GM19372 (cell line): Measurements from ENCODE around the gene ACY1.

Experiments
- ATAC-seq: cut with Tn5 transposase; IDR thresholded peaks from one replicate; pipeline ENCODE4 v1.9.1; 2021; ENCODE audit warnings: mild to moderate bottlenecking, low read depth, moderate library complexity; ENCODE audit not compliant: unreplicated experiment

ACY1 gene

DNA sequence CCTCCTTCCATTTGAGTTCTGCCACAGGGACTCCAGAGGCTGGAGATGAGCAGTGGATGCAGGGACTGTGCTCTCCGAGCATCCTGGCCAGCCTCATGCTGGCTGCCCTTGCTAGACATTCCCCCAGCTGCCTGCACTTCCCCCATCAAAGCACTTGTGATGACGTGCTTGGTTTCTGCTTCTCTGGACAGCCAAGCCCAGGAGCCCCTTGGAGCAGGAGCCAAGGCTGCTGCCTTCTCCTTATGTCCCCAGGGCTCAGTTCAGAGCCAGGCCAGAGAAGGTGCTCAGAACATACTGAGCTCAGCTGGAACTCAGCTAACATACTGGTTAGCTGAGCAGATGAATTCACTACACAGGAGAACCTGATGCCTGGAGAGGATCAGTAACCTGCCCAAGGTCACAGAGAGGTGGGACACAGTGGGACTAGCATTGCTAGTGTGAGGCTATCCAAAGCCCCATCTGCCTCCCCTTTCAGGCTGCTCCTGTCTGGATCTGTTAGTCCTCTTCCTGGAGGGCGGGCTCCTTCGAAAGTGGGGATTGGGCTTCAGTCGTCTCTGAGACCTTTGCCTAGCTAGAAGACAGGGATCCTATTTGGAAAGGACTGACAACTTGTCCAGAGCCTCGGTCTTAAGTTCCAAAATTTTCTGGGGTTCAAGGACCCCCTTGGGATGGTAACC, 20.3 kb upstream of the ACY1 start:
- no peak for ATAC-seq

DNA sequence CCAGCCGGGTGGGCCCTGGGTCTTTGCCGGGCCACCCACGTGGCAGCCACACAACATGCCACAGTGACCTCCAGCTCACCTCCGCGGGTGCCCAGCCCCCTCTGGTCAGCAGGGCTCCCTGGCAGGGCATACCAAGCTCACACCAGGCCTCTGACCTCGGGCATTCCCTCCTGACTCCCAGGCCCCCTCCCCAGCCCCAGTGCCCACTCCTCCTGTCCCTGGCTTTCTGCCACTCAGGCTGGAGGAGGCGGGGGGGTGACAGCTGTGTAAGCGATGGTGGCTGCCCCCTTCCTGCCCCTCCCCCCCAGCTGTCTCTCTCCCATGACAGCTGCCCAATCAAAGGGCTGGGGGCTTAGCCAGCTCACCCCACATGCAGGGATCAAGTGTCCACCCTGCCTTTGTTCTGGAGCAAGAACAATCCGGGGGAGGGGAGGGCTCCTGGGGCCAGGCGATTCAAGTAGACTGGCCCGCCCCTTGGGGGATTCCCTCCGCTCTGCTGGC, 19.3 kb upstream of the ACY1 start:
- ATAC-seq, result no peak

DNA sequence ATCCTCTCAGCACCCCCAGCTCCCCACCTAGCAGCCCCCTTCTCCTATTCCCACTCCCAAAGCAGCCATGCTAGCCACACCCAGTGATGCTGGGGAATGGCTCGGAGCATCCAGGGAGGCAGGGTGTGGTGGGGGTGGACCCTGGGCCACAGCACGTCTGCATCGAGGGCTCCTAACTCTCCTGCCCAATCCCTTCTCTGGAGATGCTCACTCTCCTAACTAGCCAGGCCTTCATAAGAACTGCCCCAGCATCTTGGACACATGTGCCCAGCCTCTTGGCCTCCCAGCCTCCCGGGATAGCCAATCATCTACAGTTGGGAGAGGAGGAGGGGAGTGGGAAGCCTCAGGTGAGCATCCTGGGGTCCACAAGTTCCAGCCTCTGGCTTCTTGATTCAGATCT, 18.8 kb upstream of the ACY1 start:
- no peak for ATAC-seq

DNA sequence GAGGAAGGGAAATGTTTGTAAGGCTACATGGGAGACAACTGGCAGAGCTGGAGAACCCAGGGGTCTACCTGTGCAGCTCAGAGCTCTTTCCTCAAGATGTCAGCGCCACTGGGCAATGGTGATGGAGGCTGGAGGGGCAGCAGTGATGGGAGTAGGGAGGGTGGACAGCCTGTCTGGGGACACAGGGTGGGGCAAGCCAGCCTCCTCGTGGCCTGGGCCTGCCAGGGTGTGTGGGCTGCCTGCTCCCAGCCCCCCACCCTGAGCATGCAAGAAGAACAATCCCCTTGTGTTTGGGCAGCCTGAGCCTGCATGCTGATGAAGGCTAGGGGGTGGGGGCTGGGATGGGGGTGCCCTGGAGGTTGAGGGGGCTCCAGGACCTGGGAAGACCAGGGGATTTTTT, 17.3 kb upstream of the ACY1 start:
- ATAC-seq, result no peak

DNA sequence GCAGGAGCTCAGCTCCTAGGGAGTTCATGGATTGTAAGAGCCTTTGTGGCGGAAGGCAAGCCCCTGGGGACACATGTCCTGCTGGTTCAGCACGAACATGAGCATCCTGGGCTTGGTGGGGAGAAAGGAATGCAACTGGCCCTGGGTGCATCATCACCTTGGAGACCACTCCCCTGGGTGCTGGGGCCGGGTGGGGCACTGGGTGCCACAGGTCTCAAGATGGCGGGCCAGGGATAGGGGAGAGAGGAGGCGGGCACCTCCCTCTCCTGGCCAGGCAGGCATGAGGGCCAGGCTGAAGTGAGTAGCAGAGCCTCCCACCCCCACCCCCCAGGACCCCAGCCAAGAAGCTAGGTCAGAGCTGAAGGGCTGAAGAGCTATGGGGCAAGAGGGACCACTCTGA, 16.8 kb upstream of the ACY1 start:
- no peak for ATAC-seq

DNA sequence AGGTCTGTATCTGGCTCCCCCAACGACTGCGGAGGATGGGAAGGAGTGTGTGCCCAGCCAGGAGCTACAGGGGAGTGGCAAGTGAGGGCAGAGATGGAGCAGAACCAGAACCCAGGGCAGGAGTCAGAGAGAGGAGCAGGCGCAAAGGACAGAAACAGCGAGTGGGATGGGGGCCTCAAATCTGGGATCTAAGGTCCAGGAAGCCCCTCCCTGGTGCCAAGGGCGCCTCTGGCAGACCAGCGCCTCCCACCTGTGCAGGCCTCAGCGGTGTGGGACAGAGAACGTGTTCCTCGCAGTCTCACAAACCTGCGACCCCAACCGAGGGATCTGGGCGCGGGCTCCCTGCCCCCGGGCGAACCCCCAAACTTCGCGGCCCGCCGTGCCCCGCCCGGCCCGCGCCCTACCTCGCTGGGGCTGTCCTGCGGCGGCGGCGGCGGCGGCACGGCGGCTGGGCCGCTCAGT, 16.4 kb upstream of the ACY1 start:
- no peak for ATAC-seq

DNA sequence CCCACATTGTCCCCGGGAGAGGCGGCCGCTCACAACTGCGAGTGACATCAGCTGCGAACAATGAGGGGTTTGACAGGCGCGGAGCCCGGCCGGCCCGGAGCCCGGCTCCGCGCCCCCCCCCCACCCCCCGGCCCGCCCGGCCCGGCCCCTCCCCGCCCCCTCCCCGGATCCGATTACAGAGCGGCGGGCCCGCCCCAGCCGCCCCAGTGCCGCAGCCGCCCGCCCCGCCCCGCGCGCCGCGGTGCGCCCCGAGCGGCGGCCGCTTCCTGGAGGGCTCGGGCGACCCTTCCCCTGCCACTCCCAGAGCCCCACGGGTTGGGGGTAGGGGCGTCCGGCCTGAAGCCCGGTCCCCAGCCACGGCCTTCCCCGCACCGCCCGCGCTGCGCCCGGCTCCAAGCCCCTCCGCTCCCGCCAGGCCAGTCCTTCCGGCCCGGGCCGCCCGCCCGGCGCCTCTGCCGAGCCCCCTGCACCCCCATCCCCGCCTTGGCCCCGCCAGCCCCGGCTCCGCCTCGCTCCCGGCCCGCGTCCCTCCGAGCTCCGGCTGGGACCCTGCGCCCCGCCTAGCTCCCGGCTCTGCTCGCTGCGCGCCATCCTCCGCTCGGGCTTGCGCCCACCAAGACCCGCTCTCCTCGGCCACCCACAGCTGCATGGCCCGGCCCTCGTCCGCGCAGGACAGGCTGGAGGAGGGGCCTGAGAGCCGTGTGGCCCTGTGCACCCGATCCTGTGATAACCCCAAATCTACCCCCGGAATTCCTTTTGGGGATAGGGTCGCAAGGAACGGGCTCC, 15.8 kb upstream of the ACY1 start, which contains the start of gene PCBP4:
Gene PCBP4 (minus strand): TSS at position 71 of the 786 bp plus-strand sequence. CDS start 6,214 bp downstream, outside the sequence.
- peak; percentile 60 for ATAC-seq

DNA sequence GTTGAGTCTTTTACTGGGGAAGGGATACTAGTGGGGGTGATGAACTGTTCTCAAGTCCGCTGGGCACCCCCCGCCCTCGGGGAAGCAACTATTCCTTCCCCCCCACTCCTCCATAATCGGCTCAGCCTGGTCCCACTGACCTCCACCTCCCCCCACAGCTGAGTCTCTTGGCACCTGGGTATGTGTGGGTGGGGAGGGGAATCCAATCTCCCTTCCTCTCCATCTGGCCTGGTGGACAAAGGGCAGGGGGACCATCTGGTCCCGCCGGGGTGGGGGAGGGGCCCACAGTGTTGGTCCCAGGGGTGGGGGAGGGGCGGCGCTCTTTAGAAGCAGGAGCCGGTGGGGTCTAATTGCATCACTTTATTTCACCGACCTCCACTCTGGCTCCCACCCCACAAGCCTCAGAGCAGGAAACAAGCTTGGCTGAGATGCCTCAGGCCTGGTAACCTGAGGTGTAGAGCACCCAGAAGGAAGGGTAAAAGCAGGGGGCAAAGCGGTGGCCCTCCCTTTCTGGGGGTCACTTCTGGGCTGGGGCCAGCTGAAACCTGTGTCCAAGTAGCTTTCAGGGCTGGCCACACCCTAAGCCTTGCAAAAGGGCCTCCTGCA, 15.1 kb upstream of the ACY1 start:
- no peak for ATAC-seq

DNA sequence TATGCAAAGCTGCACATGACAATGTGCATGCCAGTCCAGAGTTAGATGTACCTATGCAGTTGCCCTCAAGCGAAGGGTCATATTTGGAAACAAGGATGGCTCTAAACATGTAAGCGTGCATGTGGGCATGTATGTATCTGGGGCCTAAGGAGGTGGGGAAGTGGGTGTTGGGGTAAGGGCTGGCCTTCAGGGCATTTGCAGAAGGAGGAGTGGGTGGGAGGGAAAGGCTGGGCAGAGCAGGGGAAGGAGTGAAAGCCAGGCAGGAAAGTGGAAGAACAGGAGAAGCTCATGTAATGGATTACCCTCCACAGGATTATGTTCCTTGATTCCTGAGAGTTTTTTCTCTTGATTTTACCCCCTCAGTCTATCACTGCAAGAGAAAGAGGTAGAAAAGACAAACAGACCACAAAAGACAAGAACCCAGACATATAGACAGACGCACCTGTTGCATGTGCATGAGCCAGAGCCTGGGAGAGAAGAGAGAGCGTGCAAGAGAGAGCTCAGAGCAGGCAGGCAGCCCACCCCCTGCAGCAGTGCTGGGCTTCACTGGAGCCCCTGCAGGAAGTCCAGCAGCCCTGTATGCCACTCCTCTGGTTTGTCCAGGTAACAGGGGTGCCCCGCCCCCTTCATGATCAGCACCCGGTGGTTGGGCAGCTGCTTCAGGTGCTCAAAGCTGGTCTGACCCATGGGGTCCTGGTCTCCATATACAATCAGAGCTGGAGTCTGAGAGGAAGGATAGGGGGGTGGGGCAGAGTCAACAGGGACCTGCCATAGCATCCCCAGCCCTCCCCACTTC, 14.3 kb upstream of the ACY1 start:
- no peak for ATAC-seq

DNA sequence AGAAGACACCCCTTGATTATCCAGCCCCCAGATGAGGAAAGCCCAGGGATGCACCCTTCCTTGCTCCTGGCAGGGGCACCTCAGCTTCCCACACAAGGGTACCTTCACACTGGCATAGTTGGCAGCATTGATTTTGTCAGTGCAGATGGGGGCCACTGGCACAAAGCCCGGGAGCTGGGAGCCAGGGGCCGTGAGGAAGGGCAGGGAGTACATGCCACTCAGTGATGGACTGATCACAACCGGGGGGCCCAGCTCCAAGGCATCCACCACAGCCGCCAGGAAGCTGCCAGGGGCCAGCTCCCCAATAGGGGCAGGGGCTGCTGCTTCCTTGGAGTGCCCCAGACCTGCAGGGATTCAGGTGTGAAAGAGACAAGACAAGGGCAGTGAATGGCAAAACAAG, 13.5 kb upstream of the ACY1 start:
- ATAC-seq, result no peak

DNA sequence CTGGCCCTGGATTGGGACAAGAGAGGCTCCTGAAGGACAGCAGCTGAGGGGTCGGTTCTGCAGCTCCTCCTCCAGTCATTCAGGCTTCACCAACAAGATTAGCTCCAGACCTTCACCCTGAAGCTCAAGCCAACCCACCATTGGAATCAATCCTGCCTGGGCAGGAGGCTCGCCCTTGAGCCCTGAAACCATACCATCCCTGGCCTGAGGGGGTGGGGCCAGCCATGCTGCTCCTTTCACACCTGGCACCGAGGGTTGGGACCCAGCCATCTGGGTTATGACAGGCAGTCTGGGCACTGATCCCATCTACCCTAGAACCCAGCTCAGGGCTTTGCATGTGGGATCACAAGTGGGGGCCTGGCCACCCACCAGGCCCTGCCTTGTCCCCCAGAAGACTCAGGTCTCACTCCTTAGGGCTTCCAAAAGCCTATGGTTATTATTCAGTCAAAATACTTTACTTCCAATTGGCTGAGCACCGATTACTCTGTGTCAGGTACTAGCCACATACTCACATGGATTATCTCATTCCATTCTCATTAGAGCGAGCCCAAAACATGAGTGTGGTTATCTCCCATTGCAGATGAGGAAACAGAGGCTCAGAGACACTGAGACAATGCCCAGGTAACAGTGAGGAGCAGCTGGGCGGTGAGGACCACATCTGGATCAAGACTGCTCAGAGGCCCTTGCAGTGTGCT, 12.6 kb upstream of the ACY1 start:
- no peak for ATAC-seq

DNA sequence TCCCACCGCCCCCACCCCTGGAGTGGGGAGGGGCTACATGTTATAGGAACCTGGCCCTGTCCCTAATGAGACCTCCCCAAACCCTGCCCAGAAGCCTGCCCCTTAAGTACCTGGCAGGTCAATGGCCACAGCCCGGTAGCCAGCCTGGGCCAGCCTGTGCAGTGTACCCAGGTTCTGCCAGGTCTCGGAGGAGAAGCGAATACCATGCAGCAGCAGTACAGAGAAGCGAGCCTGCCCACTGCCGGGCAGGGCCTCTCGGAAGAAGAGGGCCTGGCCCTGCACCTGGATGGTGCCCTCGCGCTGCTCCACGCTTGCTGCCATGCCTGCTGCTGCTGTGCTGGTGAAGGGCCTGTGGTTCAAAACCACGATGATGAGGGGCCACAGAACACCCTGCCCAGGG, 12.0 kb upstream of the ACY1 start:
- ATAC-seq, result no peak

DNA sequence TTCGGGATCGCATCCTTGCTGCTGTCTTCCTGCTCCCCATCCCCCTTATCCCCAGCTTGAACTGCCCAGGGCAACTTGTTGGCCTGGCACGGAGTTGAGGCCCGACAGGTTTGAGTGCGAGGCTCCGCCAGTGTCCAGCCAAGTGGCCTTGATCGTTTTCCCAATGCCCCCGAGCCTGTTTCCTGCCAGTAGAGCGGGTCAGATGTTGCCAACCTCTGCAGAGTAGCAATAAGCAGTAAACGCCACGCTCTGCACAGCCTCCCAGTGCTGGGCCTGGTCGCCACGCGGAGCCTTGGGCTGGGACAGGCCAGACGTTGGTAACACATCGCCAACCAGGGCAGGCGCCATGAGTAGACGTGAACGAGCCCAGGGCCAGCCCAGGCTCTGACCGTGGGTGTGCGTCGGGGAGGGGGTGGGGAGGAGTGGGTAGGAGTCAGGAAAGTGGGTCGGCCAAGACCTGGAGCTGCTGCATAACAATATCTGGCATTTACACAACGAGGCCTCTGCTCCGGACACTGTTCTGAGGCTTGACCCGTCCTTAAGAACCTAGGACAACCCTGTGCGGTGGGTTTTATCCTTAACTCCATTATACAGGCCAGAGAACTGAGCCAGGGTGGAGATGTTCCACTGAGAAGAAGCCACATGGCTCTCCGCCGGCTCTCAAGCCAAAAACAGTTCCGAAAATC, 8.9 kb upstream of the ACY1 start:
- ATAC-seq, result peak; percentile 3

DNA sequence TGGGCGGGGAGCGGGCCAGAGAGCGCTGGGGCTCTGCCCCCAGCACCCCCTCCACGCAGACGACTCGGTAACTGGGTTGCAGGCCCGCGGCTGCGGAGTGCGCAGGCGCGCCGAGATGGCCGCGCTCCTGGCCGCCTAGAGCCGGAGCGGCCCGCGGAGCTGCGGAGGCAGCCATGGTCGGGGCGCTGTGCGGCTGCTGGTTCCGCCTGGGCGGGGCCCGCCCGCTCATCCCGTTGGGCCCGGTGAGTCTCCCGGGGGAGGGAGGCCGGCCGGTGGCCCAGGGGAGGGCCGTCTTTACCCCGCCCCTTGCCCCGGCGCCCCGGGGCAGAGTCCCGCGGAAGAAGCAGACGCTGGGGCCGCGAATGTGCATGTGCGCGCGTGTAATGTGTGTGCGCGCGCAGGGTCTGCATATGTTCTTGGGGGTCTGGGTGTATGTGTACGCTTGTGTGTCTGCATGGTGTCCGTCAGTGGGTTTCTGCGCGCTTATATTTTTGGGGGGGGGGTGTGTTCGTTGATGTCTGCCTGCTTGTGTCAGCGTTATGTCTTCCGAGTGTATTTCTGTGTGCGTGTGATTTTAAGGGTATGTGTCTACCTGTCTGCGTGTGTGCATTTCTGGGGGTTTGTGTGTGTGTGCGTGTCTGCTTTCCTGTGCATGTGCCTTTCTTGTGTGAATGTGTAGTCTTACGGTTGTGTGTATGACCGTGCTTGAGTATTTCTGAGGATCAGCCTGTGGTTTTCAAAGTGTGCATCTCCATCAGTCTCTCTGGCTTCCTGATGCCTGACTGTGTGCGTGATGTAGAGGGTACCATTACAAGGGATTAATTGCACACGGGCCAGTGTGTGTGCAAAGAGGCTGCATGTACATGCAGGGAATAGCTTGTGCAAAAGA, 8.1 kb upstream of the ACY1 start, which contains the start of gene ABHD14A:
Gene ABHD14A (plus strand): TSS at position 102 of the 889 bp plus-strand sequence. CDS start 72 bp downstream, at position 174.
- ATAC-seq, result peak; percentile 68

DNA sequence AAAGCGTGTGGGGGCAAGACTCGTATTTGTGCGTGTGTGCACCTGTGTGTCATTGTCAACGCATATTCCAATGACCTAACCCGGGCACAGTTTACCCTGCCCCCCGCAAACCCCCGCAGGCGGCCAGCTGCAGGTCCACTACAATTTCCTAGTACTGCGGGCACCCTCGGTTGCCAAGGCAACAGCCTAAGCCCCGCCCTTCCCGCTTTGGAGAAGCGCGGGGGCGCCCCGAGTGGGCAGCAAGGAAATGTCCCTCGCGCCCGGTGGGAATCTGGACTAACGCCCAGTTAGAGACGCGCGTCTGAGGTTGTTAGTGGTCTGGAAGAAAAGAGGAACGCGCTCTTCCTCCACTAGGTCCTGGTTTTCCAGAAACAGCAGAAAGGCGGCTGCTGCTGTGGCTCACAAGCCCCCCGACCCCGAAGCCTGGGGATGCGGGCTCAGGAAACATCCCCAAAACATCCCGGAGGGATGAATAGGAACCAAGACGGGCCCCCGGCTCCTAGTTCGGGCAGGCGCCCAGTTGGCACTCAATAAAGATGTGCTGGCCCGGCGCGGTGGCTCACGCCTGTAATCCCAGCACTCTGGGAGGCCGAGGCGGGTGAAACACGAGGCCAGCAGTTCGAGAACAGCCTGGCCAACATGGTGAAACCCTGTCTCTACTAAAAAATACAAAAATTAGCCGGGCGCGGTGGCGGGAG, 7.3 kb upstream of the ACY1 start:
- no peak for ATAC-seq

DNA sequence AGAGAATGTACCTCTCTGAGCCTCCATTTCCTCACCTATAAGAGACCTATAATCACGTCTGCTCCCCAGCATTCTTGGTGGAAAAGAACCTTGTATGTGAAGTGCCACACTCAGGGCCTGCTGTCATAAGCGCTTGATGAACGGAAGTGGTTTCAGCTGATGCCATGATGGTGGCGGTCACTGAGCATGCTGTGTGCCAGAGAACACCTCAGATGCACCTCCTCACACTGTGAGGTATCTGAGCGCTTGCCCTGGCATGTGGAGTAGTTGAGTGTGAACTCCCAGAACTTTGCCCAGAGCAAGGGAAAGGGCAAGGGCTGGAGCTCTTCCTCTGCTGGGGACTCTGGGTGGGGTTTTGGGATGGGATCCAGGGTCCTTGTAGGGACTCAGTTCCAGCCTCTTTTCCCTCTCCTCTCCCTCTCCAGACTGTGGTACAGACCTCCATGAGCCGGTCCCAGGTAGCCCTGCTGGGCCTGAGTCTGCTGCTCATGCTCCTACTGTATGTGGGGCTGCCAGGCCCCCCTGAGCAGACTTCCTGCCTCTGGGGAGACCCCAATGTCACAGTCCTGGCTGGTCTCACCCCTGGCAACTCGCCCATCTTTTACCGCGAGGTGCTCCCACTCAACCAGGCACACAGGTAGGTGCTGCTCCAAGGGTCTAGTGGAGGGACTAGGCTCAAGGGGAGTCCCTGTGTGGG, 5.7 kb upstream of the ACY1 start:
- ATAC-seq, result no peak

DNA sequence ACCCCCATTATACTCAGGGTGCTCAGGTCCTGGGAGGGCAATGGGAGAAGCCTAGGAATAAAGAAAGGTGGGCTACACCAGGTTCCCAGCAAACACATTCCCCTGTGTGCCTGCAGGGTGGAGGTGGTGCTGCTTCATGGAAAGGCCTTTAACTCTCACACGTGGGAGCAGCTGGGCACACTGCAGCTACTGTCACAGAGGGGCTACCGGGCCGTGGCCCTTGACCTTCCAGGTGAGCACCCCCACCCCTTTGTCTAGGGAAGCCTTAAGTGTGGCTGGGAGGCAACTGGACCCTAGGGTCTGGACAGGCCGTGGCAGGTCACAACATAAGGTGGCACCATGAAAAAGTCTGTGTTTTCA, 5.2 kb upstream of the ACY1 start:
- no peak for ATAC-seq
